ENCODE measurements around the gene APOO. TPM values are rescaled to one million over a fixed set of nuclear protein-coding genes. Genes with fewer than 3 reads are reported as not detected.
A peak's percentile ranks its signal among the peaks of the same experiment; 100 is the strongest.

APOO gene
- total RNA-seq, result 10 to 100 TPM in 6 of 7 donors, 1 to 10 TPM in 1; 5.8 to 18.0 (median 11.2) TPM
- polyA plus RNA-seq, result 10 to 100 TPM; 10.2 to 14.5 (median 12.7) TPM
- long read RNA-seq, donor 1, partial matches to known transcripts, result 0 of 4 reads
- long read RNA-seq, donor 1, other reads (novel, unspliced or antisense), result 0 of 4 reads
- long read RNA-seq, donor 2, partial matches to known transcripts, result 69 of 71 reads
- long read RNA-seq, donor 2, other reads (novel, unspliced or antisense), result 0 of 71 reads

DNA sequence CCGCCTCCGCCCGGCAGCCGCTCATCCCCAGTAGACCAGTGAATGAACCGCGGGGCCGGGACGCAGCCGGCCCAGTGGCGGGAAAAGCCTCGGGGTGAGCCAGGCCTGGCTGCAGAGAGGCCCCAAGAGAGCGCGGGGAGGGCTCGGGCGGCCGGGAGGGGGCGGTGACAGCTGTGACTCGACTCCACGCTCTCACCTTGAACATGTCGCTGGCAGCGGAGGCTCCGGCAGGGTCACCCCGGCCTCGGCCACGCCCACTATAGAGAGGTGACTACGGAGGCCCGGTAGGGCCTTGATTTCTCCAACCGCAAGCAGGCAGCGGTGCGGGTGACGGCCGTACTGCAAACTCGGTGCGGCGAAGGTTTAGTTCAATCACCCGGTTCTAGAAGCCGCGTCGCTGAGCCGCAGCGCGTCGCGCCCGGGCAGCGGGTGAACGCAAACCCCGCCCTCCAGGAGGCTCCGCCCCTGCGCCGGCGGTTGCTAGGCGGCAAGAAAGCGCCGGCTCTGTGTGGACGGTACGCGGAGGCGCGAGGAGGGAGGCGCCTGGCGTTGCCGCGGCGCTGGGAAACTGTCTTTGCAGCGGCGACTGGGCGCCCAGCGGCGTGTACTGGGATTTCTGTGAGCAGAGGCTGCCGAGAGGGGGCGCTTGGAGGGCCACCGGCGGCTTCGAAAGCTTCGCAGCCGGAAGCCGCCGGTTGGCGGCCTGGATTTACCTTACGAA is at the start of gene APOO, which contains the start of gene CXorf58:
TSS of gene APOO (minus strand) at position 441 of the 721 bp plus-strand sequence. CDS start at position 205, 236 bp downstream.
TSS of gene CXorf58 (plus strand) at position 509 of the 721 bp plus-strand sequence. CDS start 2,297 bp downstream, outside the sequence.
- intact Hi-C loops (cut with DNase I; ENCODE audit: low total_unique reads), result no loop called here

DNA sequence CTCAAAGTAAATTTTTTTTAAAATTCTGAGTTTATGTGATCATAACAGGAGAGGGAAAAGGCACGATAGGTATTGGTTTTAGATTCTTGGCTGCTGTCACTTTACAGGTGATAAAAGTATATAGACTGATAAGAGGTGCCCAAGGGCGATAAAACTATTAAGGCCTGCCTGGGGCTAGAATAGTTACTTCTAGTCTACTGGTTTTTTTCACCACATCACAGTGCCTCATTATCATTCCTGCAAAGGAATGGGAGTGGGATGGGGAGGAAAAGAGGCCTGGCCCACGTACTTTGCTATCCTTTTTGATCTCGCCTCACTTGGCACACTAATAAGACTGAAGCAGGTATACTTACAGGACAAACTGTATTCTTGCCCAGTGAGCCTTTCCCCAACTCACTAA is 46.7 kb upstream of the APOO start:
- intact Hi-C loops (cut with DNase I; ENCODE audit: low total_unique reads), result no loop called here
- H3K27me3 ChIP-seq (replicated peaks in 1 of 7), result no peaks in the 10 kb centered on the region
- peak overlapping the region in 4 of 8 donors; percentile 73 to 88 (median 84) for H3K27ac ChIP-seq

More for the DNA sequence above, at the start of gene APOO, which contains the start of gene CXorf58:
- H3K9me3 ChIP-seq, result no peaks in the 10 kb centered on the region
- peak; percentile 98 for DNase-seq
- H3K27me3 ChIP-seq (replicated peaks in 1 of 7), result no peaks in the 10 kb centered on the region
- TF ChIP-seq POLR2AphosphoS5 (IDR thresholded peaks at IDR 0.05), result peak; percentile 65 to 88 (median 80)
- TF ChIP-seq CTCF (IDR thresholded peaks at IDR 0.05 in 8 of 11, conservative IDR thresholded peaks at IDR 0.05 in 3 of 11), result peak; percentile 78 to 93 (median 84)
- TF ChIP-seq POLR2A (IDR thresholded peaks at IDR 0.05), result no peak
- 0 to 49% (median 1%) methylated on average over 17 to 81 of the region's 81 CpGs for WGBS, 5 donors
- peak within 1 kb of the TSS; percentile 65 to 93 (median 89) for H3K27ac ChIP-seq
- H3K4me3 ChIP-seq, result peak within 1 kb of the TSS; percentile 47 to 73 (median 52)
- peaks cover 0 to 25% (median 12%) of the 10 kb centered on the region in 6 donors for H3K4me1 ChIP-seq
- H3K36me3 ChIP-seq, result no peaks in the 10 kb centered on the region

DNA sequence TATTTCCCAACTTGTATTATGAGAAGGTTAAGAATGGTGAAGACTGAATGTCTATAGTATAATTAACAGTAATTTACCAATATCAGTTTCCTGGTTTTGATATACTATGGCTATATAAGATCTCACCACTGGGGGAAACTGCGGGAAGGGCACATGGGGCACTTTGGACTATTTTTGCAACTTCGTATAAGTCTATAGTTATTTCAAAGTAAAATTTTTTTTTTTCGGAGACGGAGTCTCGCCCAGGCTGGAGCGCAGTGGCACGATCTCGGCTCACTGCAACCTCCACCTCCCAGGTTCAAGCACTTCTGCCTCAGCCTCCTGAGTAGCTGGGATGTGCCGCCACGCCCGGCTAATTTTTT is 46.2 kb upstream of the APOO start:
- peak overlapping the region; percentile 44 to 88 (median 77) for H3K27ac ChIP-seq
- intact Hi-C loops (cut with DNase I; ENCODE audit: low total_unique reads), result no loop called here

More for the DNA sequence above, 46.7 kb upstream of the APOO start:
- TF ChIP-seq POLR2AphosphoS5 (IDR thresholded peaks at IDR 0.05), result no peak
- TF ChIP-seq POLR2A (IDR thresholded peaks at IDR 0.05), result no peak
- TF ChIP-seq CTCF (IDR thresholded peaks at IDR 0.05 in 8 of 11, conservative IDR thresholded peaks at IDR 0.05 in 3 of 11), result no peak
- Histone ChIP-seq H3K4me1 (peaks cover 0 to 18% (median 0%) of the 10 kb centered on the region in 6 donors), H3K9me3 (no peaks in the 10 kb centered on the region), H3K36me3 (no peaks in the 10 kb centered on the region), H3K4me3 (no peak overlapping the region)
- 77 to 96% (median 89%) methylated on average over 4 of the region's 4 CpGs for WGBS, 5 donors
- no peak for DNase-seq

More for the DNA sequence above, 46.2 kb upstream of the APOO start:
- Histone ChIP-seq H3K4me3 (peak overlapping the region in 2 of 8 donors; percentile 9 to 51), H3K36me3 (no peaks in the 10 kb centered on the region), H3K4me1 (peaks cover 0 to 18% (median 0%) of the 10 kb centered on the region in 6 donors), H3K27me3 (replicated peaks in 1 of 7) (no peaks in the 10 kb centered on the region), H3K9me3 (no peaks in the 10 kb centered on the region)
- peak in 1 of 11 experiments; percentile 9 for TF ChIP-seq CTCF (IDR thresholded peaks at IDR 0.05 in 8 of 11, conservative IDR thresholded peaks at IDR 0.05 in 3 of 11)
- TF ChIP-seq POLR2A (IDR thresholded peaks at IDR 0.05), result no peak
- WGBS, 5 donors, result 86 to 92% (median 89%) methylated on average over 11 of the region's 11 CpGs
- no peak for DNase-seq

Data from spleen (tissue), 13 donors.